H9 (cell line): ENCODE results near the gene FOSL2. TPM values are rescaled to one million over a fixed set of nuclear protein-coding genes. Genes with fewer than 3 reads are reported as not detected.

Experiments
- DNase-seq: peaks from one replicate; pipeline ENCODE4 v3.0.0-alpha.2; 2017
- H2AFZ ChIP-seq: one replicate; pipeline ENCODE4 v1.6.1; 2013; ENCODE audit warnings: mild to moderate bottlenecking, low read length, control low read depth, moderate library complexity
- H2AK5ac ChIP-seq: 2 replicates; pipeline ENCODE4 v1.6.1; 2013; ENCODE audit warnings: low read length, control low read depth, mixed read lengths; ENCODE audit not compliant: insufficient read length
- H2BK120ac ChIP-seq: one replicate; pipeline ENCODE4 v1.6.1; 2013; ENCODE audit warnings: low read depth, mild to moderate bottlenecking, low read length, control low read depth, inconsistent platforms; ENCODE audit not compliant: poor library complexity, severe bottlenecking
- H2BK12ac ChIP-seq: 2 replicates; pipeline ENCODE4 v1.6.1; 2013; ENCODE audit warnings: low read length, control low read depth, mixed read lengths, low read depth; ENCODE audit not compliant: insufficient read length
- H2BK15ac ChIP-seq: 2 replicates; pipeline ENCODE4 v1.6.1; 2013; ENCODE audit warnings: low read depth, low read length, control low read depth
- H2BK20ac ChIP-seq: one replicate; pipeline ENCODE4 v1.6.1; 2013; ENCODE audit warnings: low read depth, mild to moderate bottlenecking, low read length, control low read depth, inconsistent platforms; ENCODE audit not compliant: poor library complexity, severe bottlenecking
- H2BK5ac ChIP-seq: 2 replicates; pipeline ENCODE4 v1.6.1; 2013; ENCODE audit warnings: low read length, control low read depth, mixed read lengths; ENCODE audit not compliant: insufficient read length
- H3K14ac ChIP-seq: 2 replicates; pipeline ENCODE4 v1.6.1; 2013; ENCODE audit warnings: low read length, control low read depth; ENCODE audit not compliant: insufficient read depth
- H3K18ac ChIP-seq: 2 replicates; pipeline ENCODE4 v1.6.1; 2013; ENCODE audit warnings: low read depth, mild to moderate bottlenecking, mixed read lengths, low read length, control low read depth; ENCODE audit not compliant: insufficient read length
- H3K23ac ChIP-seq: 2 replicates; pipeline ENCODE4 v1.6.1; 2013; ENCODE audit warnings: low read length, control low read depth, mixed read lengths, low read depth; ENCODE audit not compliant: insufficient read length
- H3K23me2 ChIP-seq: 2 replicates; pipeline ENCODE4 v1.6.1; 2013; ENCODE audit warnings: low read depth, mild to moderate bottlenecking, mixed read lengths, low read length, control low read depth; ENCODE audit not compliant: insufficient read length, poor library complexity, severe bottlenecking
- H3K27ac ChIP-seq: 2 replicates; pipeline ENCODE4 v1.5.1; 2013; ENCODE audit warnings: low read length, control low read depth, mixed read lengths, low read depth; ENCODE audit not compliant: insufficient read length
- H3K27me3 ChIP-seq: 2 replicates; pipeline ENCODE4 v1.6.1; 2013; ENCODE audit warnings: low read length, control low read depth, inconsistent platforms; ENCODE audit not compliant: insufficient read depth
- H3K4ac ChIP-seq: 2 replicates; pipeline ENCODE4 v1.6.1; 2013; ENCODE audit warnings: low read depth, mild to moderate bottlenecking, control low read depth, inconsistent platforms, low read length, moderate library complexity
- H3K4me1 ChIP-seq: 2 replicates; pipeline ENCODE4 v1.6.1; 2013; ENCODE audit warnings: low read length, control low read depth, inconsistent platforms; ENCODE audit not compliant: insufficient read depth
- H3K4me2 ChIP-seq: 2 replicates; pipeline ENCODE4 v1.6.1; 2013; ENCODE audit warnings: low read length, control low read depth, mixed read lengths; ENCODE audit not compliant: insufficient read length, insufficient read depth
- H3K56ac ChIP-seq: 2 replicates; pipeline ENCODE4 v1.6.1; 2013; ENCODE audit warnings: low read depth, mild to moderate bottlenecking, mixed read lengths, low read length, control low read depth; ENCODE audit not compliant: insufficient read length
- H3K79me1 ChIP-seq: 2 replicates; pipeline ENCODE4 v1.6.1; 2013; ENCODE audit warnings: low read depth, mild to moderate bottlenecking, moderate library complexity, low read length, control low read depth, inconsistent platforms; ENCODE audit not compliant: insufficient read depth, poor library complexity, severe bottlenecking
- H3K79me2 ChIP-seq: 2 replicates; pipeline ENCODE4 v1.6.1; 2013; ENCODE audit warnings: low read length, control low read depth, inconsistent platforms; ENCODE audit not compliant: insufficient read depth
- H3K9ac ChIP-seq: 2 replicates; pipeline ENCODE4 v1.6.1; 2013; ENCODE audit warnings: low read length, control low read depth, mixed read lengths; ENCODE audit not compliant: insufficient read length; ENCODE audit errors: extremely low read depth
- H3K9me3 ChIP-seq: one replicate; pipeline ENCODE4 v1.6.1; 2013; ENCODE audit warnings: low read depth, low read length, inconsistent platforms; ENCODE audit not compliant: control insufficient read depth
- H3T11ph ChIP-seq: one replicate; pipeline ENCODE4 v1.6.1; 2013; ENCODE audit warnings: mild to moderate bottlenecking, low read length, control low read depth, inconsistent platforms
- H4K20me1 ChIP-seq: one replicate; pipeline ENCODE4 v1.6.1; 2013; ENCODE audit not compliant: control insufficient read depth, insufficient read length, insufficient read depth
- H4K5ac ChIP-seq: 2 replicates; pipeline ENCODE4 v1.6.1; 2013; ENCODE audit warnings: low read depth, mild to moderate bottlenecking, mixed read lengths, low read length, control low read depth; ENCODE audit not compliant: insufficient read length
- H4K8ac ChIP-seq: replicated peaks from 2 replicates; pipeline ENCODE4 v1.6.1; 2013; ENCODE audit warnings: low read length, control low read depth, mixed read lengths, low read depth; ENCODE audit not compliant: insufficient read length
- H4K91ac ChIP-seq: 2 replicates; pipeline ENCODE4 v1.6.1; 2013; ENCODE audit warnings: low read depth, mild to moderate bottlenecking, moderate library complexity, mixed read lengths, low read length, control low read depth; ENCODE audit not compliant: insufficient read length
- H3K27ac Mint-ChIP-seq, 3 experiments: 2 replicates in 2 of 3; 3 replicates in 1 of 3; pipeline ENCODE4 v1.8.0; 2020 to 2021; ENCODE audit warnings: mixed read lengths in 3 of 3, mild to moderate bottlenecking in 1 of 3, moderate library complexity in 1 of 3
- H3K27me3 Mint-ChIP-seq: 2 replicates; pipeline ENCODE4 v1.8.0; 2021; ENCODE audit warnings: low read depth, mild to moderate bottlenecking, moderate library complexity, mixed read lengths
- H3K36me3 Mint-ChIP-seq, 3 experiments: 2 replicates in 2 of 3; 3 replicates in 1 of 3; pipeline ENCODE4 v1.8.0; 2020 to 2021; ENCODE audit warnings: low read depth in 3 of 3, mixed read lengths in 3 of 3; ENCODE audit not compliant: insufficient read depth in 1 of 3
- H3K4me1 Mint-ChIP-seq, 2 experiments: 2 replicates each; pipeline ENCODE4 v1.8.0; 2020; ENCODE audit warnings: mixed read lengths in 2 of 2
- H3K4me3 Mint-ChIP-seq, 2 experiments: 2 replicates in 1 of 2; 3 replicates in 1 of 2; pipeline ENCODE4 v1.8.0; 2020 to 2021; ENCODE audit warnings: mild to moderate bottlenecking in 2 of 2, mixed read lengths in 2 of 2, moderate library complexity in 1 of 2
- H3K9me3 Mint-ChIP-seq, 2 experiments: 2 replicates in 1 of 2; 3 replicates in 1 of 2; pipeline ENCODE4 v1.8.0; 2020; ENCODE audit warnings: mild to moderate bottlenecking in 2 of 2, mixed read lengths in 2 of 2, moderate library complexity in 1 of 2
- CTCF ChIP-seq: fragments of 200-600 bp; sonication (generic); conservative IDR thresholded peaks from 3 replicates; pipeline ENCODE4 v1.8.0; 2021; ENCODE audit warnings: antibody characterized with exemption, mild to moderate bottlenecking
- WGBS: extraction: QIAGEN DNeasy Blood & Tissue Kit; methylation state at CpG from one replicate; pipeline ENCODE4 v1.1.7; 2013; ENCODE audit warnings: missing lambda C conversion rate, low lambda C conversion rate, mixed read lengths; ENCODE audit not compliant: insufficient read length; ENCODE audit errors: extremely low coverage; 5-methylcytosine and 5-hydroxymethylcytosine counted together
- total RNA-seq: library from RNA; stranded (reverse); gene quantifications from 2 replicates; pipeline ENCODE4 v1.2.1, GENCODE V29; 2021

Gene FOSL2
- total RNA-seq, 1 experiment from 2014 or later = 7.4 TPM

GRCh38 chr2:28437149-28437835, 44.6 kb downstream of the FOSL2 start:
- Histone ChIP-seq H3K79me2 (no peaks in the 10 kb centered on the region), H3T11ph (no peak overlapping the region), H2AFZ (no peak overlapping the region), H3K56ac (no peak overlapping the region), H3K79me1 (no peaks in the 10 kb centered on the region), H4K8ac (no peak overlapping the region), H2BK5ac (no peak overlapping the region), H3K27me3 (no peaks in the 10 kb centered on the region), H2BK12ac (no peak overlapping the region), H3K23ac (no peak overlapping the region), H3K4me2 (no peak overlapping the region), H4K5ac (no peak overlapping the region), H4K91ac (no peak overlapping the region), H3K14ac (no peak overlapping the region), H3K4ac (no peak overlapping the region), H2BK120ac (no peak overlapping the region), H4K20me1 (no peaks in the 10 kb centered on the region), H2AK5ac (no peak overlapping the region), H3K18ac (no peak overlapping the region), H2BK15ac (no peak overlapping the region), H3K9me3 (no peaks in the 10 kb centered on the region), H3K27ac (no peak overlapping the region), H3K4me1 (no peaks in the 10 kb centered on the region), H2BK20ac (no peak overlapping the region), H3K9ac (no peak overlapping the region), H3K23me2 (no peaks in the 10 kb centered on the region)
- no peak for DNase-seq
- no peak overlapping the region for H3K27ac Mint-ChIP-seq
- no peaks in the 10 kb centered on the region; the same call in 1 of the 2 replicates for H3K27me3 Mint-ChIP-seq
- H3K4me1 Mint-ChIP-seq = 0 out of 4 replicates have a peak, but pooled peaks cover 0 to 3% of the 10 kb centered on the region in 2 experiments
- no peak for TF ChIP-seq CTCF
- WGBS = no CpG with 5 or more reads among the region's 18 CpGs
- no peaks in the 10 kb centered on the region; a peak in 2 of 7 replicates for H3K36me3 Mint-ChIP-seq
- H3K4me3 Mint-ChIP-seq = no peak overlapping the region
- H3K9me3 Mint-ChIP-seq = peaks cover 3 to 13% of the 10 kb centered on the region in 2 experiments
